Upper lobe of left lung (tissue), 6 donors: ENCODE results near the gene CARD11. TPM values are rescaled to one million over a fixed set of nuclear protein-coding genes. Genes with fewer than 3 reads are reported as not detected.

Source experiments
- ATAC-seq, 2 donors: fragments of 200-7000 bp; cut with Tn5 transposase; one replicate each; pipeline ENCODE4 v1.9.1; 2022; ENCODE audit warnings: mild to moderate bottlenecking in 2 of 2, moderate library complexity in 2 of 2; ENCODE audit not compliant: low FRiP score in 2 of 2
- DNase-seq, 2 donors: peaks; one replicate each; pipeline ENCODE4 v3.0.0-alpha.2; 2019 to 2020
- H3K27ac ChIP-seq, 4 donors: fragments of 200-600 bp; sonication (generic); one replicate each; pipeline ENCODE4 v1.5.1; 2016 to 2019
- H3K27me3 ChIP-seq, 4 donors: fragments of 200-600 bp; sonication (generic); one replicate each; pipeline ENCODE4 v1.5.1; 2017 to 2019
- H3K36me3 ChIP-seq, 4 donors: fragments of 200-600 bp; sonication (generic); one replicate each; pipeline ENCODE4 v1.5.1; 2016 to 2019
- H3K4me1 ChIP-seq, 4 donors: fragments of 200-600 bp; sonication (generic); one replicate each; pipeline ENCODE4 v1.5.1; 2018 to 2019
- H3K4me3 ChIP-seq, 4 donors: fragments of 200-600 bp; sonication (generic); one replicate each; pipeline ENCODE4 v1.5.1; 2017 to 2019; ENCODE audit warnings: mild to moderate bottlenecking in 2 of 4, moderate library complexity in 1 of 4
- H3K9me3 ChIP-seq, 4 donors: fragments of 200-600 bp; sonication (generic); one replicate each; pipeline ENCODE4 v1.5.1; 2018 to 2019
- EP300 ChIP-seq, 4 donors: sonication (generic); formaldehyde crosslinking; IDR thresholded peaks; one replicate each; pipeline ENCODE4 v1.5.1; 2017; ENCODE audit warnings: antibody characterized with exemption in 4 of 4, control low read depth in 2 of 4
- POLR2A ChIP-seq, 4 donors: fragments of 450-650 bp; IDR thresholded peaks; one replicate each; pipeline ENCODE4 v1.5.1; 2016 to 2017; ENCODE audit warnings: antibody characterized with exemption in 4 of 4, mild to moderate bottlenecking in 2 of 4
- POLR2AphosphoS5 ChIP-seq, 2 donors: sonication (generic); formaldehyde crosslinking; IDR thresholded peaks; one replicate each; pipeline ENCODE4 v1.5.1; 2017; ENCODE audit warnings: antibody characterized with exemption in 2 of 2
- WGBS, 2 donors: methylation state at CpG; one replicate each; pipeline ENCODE4 v1.1.5; 2017 to 2018; 5-methylcytosine and 5-hydroxymethylcytosine counted together
- total RNA-seq, 6 donors: library from RNA; depleted of rRNA in 4 of 6; stranded (reverse); fragments of >200 nt in 4 of 6; gene quantifications; one replicate each; pipeline versions ENCODE4 v1.1.0 to v1.2.1, GENCODE V29; 2016 to 2021
- TF ChIP-seq, protein P1 (sequence below), 6 experiments: fragments of 450-650 bp in 4 of 6; fragments of 200-600 bp in 2 of 6; sonication (generic) in 2 of 6; IDR thresholded peaks; one replicate each; pipeline ENCODE4 v1.5.1; 2016 to 2019; ENCODE audit warnings: antibody characterized with exemption in 6 of 6
- donor health status: DM: no; HTN: no; CAD: no; lungs with moderate emphysema.
- donor health status: DM: no; HTN: yes; CAD: no; lungs with severe emphysema.

CARD11 gene
- total RNA-seq, 6 donors from 2014 or later, result 2.8 to 16.8 (median 6.8) TPM

- Histone ChIP-seq H3K4me1 (no peaks in the 10 kb centered on the region), H3K36me3 (no peaks in the 10 kb centered on the region), H3K4me3 (peak overlapping the region in 1 of 4 donors; percentile 13), H3K9me3 (no peaks in the 10 kb centered on the region), H3K27me3 (no peaks in the 10 kb centered on the region), H3K27ac (no peak overlapping the region)
- peak in 1 of 2 donors; percentile 31 for ATAC-seq
- 32 to 35% methylated on average over 16 to 17 of the region's 17 CpGs for WGBS, 2 donors
- TF ChIP-seq EP300 (IDR thresholded peaks at IDR 0.05) (no peak), POLR2A (IDR thresholded peaks at IDR 0.05) (no peak), POLR2AphosphoS5 (IDR thresholded peaks at IDR 0.05) (no peak)
- TF ChIP-seq, protein P1, sequence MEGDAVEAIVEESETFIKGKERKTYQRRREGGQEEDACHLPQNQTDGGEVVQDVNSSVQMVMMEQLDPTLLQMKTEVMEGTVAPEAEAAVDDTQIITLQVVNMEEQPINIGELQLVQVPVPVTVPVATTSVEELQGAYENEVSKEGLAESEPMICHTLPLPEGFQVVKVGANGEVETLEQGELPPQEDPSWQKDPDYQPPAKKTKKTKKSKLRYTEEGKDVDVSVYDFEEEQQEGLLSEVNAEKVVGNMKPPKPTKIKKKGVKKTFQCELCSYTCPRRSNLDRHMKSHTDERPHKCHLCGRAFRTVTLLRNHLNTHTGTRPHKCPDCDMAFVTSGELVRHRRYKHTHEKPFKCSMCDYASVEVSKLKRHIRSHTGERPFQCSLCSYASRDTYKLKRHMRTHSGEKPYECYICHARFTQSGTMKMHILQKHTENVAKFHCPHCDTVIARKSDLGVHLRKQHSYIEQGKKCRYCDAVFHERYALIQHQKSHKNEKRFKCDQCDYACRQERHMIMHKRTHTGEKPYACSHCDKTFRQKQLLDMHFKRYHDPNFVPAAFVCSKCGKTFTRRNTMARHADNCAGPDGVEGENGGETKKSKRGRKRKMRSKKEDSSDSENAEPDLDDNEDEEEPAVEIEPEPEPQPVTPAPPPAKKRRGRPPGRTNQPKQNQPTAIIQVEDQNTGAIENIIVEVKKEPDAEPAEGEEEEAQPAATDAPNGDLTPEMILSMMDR (IDR thresholded peaks at IDR 0.05), result no peak
- DNase-seq, result no peak
Observed at GRCh38 chr7:2894118-2894940, 149.3 kb downstream of the CARD11 start.

DNA sequence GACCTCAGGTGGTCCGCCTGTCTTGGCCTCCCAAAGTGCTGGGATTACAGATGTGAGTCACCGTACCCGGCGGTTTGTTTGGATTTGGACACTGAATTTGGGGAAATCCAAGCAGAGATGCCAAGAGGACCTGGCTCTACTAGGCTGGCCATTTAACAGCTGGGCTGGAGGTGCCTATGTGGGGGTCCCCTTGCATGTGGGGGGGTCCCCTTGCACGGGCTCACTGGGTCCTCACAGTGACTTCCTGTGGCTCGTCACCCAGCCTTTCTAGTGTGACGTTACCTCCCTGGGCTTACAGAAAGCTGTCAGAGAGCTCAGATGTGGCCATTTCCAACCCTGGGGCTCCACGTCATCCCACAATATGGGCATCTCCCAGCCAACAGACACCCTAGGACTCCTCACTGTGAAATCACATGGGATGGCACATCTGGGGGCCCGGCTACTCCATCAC lies 150.2 kb downstream of the CARD11 start:
- Histone ChIP-seq H3K9me3 (no peaks in the 10 kb centered on the region), H3K27ac (no peak overlapping the region), H3K4me1 (no peaks in the 10 kb centered on the region), H3K27me3 (no peaks in the 10 kb centered on the region), H3K36me3 (no peaks in the 10 kb centered on the region), H3K4me3 (no peak overlapping the region)
- peak in 1 of 2 donors; percentile 6 for ATAC-seq
- DNase-seq, result no peak
- TF ChIP-seq EP300 (IDR thresholded peaks at IDR 0.05) (no peak), POLR2AphosphoS5 (IDR thresholded peaks at IDR 0.05) (no peak), POLR2A (IDR thresholded peaks at IDR 0.05) (no peak)
- TF ChIP-seq, protein P1 (IDR thresholded peaks at IDR 0.05), result no peak
- WGBS, 2 donors, result 62 to 79% methylated on average over 6 to 9 of the region's 9 CpGs

- ATAC-seq, result no peak
- TF ChIP-seq, protein P1 (IDR thresholded peaks at IDR 0.05), result no peak
- no peak for TF ChIP-seq POLR2A (IDR thresholded peaks at IDR 0.05)
- no peak for TF ChIP-seq EP300 (IDR thresholded peaks at IDR 0.05)
- no peak for TF ChIP-seq POLR2AphosphoS5 (IDR thresholded peaks at IDR 0.05)
- 61 to 65% methylated on average over 8 of the region's 8 CpGs for WGBS, 2 donors
Observed at GRCh38 chr7:2892549-2892948, 151.1 kb downstream of the CARD11 start.

DNA sequence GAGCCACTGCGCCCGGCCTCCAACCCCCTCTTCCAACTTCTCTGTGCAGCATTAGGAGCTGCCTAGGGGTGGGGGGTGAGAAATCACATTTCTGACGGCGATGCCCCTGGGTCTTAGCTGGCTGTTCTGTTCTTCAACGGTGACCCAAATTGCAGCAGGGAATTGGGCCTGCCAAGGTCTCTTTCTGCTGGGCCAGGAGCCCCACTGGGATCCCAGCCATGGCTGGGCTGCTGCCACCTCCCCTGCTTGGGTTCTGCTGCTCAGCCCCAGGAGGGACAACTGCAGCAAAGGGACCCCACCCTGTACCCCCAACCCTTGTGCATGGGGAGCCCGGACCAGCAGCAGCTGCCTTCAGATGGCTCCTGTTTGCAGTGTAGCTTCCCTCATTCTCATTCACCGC lies 155.9 kb downstream of the CARD11 start:
- ATAC-seq, result no peak
- Histone ChIP-seq H3K4me1 (no peaks in the 10 kb centered on the region), H3K9me3 (no peaks in the 10 kb centered on the region), H3K27me3 (no peaks in the 10 kb centered on the region), H3K36me3 (no peaks in the 10 kb centered on the region), H3K27ac (no peak overlapping the region), H3K4me3 (no peak overlapping the region)
- TF ChIP-seq POLR2AphosphoS5 (IDR thresholded peaks at IDR 0.05), result no peak
- no peak for TF ChIP-seq POLR2A (IDR thresholded peaks at IDR 0.05)
- no peak for DNase-seq
- 45 to 64% methylated on average over 2 to 7 of the region's 7 CpGs for WGBS, 2 donors

More at GRCh38 chr7:2892549-2892948, 151.1 kb downstream of the CARD11 start:
- Histone ChIP-seq H3K27ac (no peak overlapping the region), H3K27me3 (no peaks in the 10 kb centered on the region), H3K36me3 (no peaks in the 10 kb centered on the region), H3K4me1 (no peaks in the 10 kb centered on the region), H3K4me3 (no peak overlapping the region), H3K9me3 (no peaks in the 10 kb centered on the region)
- DNase-seq, result no peak

DNA sequence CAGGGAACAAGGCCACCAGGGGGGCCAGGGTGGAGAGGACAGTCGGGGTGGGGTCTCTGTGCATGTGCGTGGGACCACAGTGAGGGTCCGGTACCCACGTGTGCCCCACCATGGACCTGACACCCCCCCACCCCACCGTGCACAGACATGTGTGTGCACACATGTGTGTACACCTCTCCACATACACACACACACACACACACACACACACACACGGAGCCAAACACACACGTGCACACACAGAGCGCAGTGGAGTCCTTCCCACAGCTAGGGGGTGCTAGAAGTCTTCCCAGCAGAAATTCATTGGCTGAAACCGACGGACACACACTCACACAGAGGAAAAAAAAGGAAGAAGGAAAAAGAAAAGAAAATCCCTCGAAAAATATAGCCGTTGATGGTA lies 156.8 kb downstream of the CARD11 start:
- DNase-seq, result peak in 1 of 2 donors; percentile 36
- TF ChIP-seq POLR2AphosphoS5 (IDR thresholded peaks at IDR 0.05), result no peak
- no peak for TF ChIP-seq EP300 (IDR thresholded peaks at IDR 0.05)
- TF ChIP-seq, protein P1 (IDR thresholded peaks at IDR 0.05), result peak; percentile 34 to 73 (median 60)
- Histone ChIP-seq H3K36me3 (no peaks in the 10 kb centered on the region), H3K4me3 (no peak overlapping the region), H3K27ac (no peak overlapping the region), H3K9me3 (no peaks in the 10 kb centered on the region), H3K4me1 (no peaks in the 10 kb centered on the region), H3K27me3 (no peaks in the 10 kb centered on the region)
- WGBS, 2 donors, result 10 to 19% methylated on average over 9 to 12 of the region's 12 CpGs
- ATAC-seq, result peak; percentile 52 to 82
